Left kidney (tissue), 2 donors: ENCODE results near the gene CHST14. TPM values are rescaled to one million over a fixed set of nuclear protein-coding genes. Genes with fewer than 3 reads are reported as not detected.

Source experiments
- DNase-seq: peaks from one replicate; pipeline ENCODE4 v3.0.0-alpha.2; 2013
- polyA plus RNA-seq: library from polyadenylated mRNA; unstranded; fragments of 120-200 nt; gene quantifications from one replicate; pipeline ENCODE4 v1.2.1, GENCODE V29; 2013; ENCODE audit not compliant: insufficient read length

The CHST14 gene
- polyA plus RNA-seq, 1 donor, result 31.3 TPM

DNA sequence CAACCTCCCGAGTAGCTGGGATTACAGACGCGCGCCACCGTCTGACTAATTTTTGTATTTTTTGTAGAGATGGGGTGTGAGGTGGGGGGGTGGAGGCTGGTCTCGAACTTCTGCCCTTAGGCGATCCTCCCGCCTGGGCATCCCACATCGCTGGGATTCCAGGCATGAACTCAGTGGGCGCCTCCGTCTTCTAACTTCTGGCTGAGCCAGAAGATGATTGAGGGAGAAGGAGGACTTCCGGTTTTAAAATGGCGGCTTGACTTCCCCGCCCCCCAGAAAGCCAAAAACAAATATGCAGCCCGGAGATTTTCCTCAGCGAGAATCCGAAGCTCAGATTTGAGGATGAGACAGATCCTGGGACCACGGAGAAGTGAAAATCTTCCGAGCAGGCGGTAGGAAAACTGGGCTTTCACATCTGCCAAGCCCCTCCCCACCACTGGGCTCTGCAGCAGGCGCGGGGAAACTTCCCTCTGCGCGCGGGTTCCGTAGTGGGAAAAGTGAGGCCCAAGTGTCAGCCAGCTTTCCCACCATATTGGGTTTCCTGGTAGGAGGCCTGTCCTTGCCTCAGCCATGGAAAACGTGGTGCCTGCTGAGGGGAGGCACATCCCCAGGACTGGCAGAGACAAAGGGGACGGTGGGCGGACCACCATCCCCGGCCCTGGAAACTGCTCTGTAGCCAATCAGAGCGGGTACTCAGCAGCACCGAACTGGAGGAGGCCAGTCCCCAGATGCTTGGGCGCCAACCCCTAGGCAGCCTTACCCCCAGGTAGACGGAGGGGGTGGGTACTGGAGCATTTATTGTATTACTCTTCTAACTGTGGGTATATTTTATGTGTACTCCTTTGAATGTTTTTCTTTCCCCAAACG, 17.3 kb downstream of the CHST14 start:
- no peak for DNase-seq

DNA sequence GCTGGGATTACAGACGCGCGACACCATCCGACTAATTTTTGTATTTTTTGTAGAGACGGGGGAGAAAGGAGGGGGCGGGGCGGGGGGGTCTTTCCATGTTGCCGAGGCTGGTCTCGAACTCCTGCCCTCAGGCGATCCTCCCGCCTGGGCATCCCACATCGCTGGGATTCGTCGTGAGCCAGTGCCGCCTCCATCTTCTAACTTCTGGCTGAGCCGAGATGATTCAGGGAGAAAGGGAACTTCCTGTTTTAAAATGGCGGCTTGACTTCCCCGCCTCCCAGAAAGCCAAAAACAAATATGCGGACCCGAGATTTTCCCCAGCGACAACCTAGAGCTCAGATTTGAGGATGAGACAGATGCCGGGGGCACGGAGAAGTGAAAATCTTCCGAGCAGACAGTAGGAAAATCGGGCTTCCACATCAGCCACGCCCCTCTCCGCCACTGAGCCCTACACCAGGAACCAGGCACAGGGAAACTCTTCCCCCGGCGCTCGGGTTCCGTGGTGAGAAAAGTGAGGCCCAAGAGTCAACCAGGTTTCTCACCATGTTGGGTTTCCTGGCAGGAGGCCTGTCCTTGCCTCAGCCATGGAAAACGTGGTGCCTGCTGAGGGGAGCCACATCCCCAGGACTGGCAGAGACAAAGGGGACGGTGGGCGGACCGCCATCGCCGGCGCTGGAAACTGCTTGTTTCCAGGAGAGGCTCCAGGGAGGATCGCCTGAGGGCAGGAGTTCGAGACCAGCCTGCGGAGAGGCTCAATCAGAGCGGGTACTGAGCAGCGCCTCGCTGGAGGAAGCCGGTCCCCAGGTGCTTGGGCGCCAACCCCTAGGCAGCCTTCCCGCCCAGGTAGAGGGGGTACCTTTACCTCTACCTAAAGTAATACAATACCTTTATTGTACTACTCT, 18.7 kb downstream of the CHST14 start:
- DNase-seq, result no peak

DNA sequence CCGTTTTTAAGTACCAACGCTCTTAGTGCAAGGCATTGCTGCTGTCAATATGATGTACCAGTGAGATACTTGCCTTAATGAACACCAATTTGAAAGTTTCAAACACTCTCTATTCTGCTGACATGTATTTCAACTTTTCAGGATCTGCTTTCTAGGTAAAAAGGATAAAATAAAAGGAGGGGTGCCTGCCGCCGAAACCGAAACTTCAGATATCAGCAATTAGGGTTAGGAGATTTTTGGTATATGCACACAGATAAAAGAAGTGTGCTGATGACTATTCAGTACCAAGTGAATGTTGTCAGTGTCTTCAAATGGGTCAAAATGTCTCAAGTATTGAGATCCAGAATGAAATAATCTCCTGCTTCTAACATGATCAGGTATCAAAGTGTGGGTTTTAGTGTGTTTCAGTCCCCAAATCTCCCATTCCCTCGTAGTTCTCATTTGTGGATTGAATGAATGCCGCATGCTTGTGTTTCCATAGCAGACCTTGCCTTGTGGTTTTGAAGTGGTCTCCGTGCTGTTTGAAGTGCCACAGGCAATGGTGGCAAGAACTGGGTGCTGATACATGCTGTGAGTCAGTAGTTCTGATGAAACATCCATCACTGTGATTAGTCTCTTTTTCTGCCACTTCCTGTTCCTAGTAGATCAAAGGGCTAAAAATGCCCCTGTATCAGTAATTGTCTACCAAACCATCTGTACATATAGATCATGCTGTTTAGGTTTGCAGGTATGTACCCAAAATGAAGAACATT, 22.5 kb downstream of the CHST14 start:
- DNase-seq, result no peak

GRCh38 chr15:40495516-40495915, 24.7 kb downstream of the CHST14 start:
- no peak for DNase-seq

GRCh38 chr15:40498418-40498817, 27.6 kb downstream of the CHST14 start:
- no peak for DNase-seq

DNA sequence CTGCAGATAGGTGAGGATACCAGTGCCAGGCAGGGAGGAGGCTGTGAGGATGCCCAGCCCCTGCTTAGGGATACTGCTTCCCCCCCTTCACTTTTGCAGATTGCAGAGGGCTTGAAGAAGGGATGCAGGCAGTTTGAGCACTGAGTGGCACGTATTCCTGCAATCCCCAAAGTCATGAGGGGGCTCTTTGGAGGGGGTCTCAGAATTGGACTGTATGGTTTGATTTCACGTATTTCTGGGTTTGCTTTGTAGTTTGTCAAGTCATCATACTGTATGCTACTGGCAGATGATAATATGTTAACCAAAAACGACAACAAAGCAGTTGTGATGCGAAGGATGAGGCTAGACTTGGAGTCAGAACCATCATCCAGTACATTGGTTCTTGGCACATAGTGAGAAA, 28.1 kb downstream of the CHST14 start:
- no peak for DNase-seq

GRCh38 chr15:40499931-40500330, 29.1 kb downstream of the CHST14 start:
- DNase-seq, result no peak

- DNase-seq, result no peak
Observed at GRCh38 chr15:40500568-40501330, 30.0 kb downstream of the CHST14 start.

DNA sequence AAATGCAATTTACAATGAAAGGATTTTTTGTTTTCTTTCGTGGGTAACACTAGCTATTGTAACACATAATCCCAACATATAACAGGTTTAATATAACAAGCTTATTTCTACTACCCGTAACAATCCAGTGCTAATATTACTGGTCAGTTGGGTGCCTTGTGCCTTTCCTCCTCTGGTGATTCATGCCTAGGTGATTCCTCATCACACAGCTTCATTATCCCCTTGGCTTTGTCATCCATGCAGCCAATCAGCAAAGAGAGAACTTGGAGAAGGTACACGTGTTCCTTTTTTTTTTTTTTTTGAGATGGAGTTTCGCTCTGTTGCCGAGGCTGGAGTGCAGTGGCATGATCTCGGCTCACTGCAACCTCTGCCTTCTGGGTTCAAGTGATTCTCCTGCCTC, 30.7 kb downstream of the CHST14 start:
- DNase-seq, result no peak

- DNase-seq, result peak; percentile 83
Observed at GRCh38 chr15:40506964-40507571, 36.3 kb downstream of the CHST14 start.

- DNase-seq, result no peak
Observed at GRCh38 chr15:40508216-40508615, 37.4 kb downstream of the CHST14 start.

DNA sequence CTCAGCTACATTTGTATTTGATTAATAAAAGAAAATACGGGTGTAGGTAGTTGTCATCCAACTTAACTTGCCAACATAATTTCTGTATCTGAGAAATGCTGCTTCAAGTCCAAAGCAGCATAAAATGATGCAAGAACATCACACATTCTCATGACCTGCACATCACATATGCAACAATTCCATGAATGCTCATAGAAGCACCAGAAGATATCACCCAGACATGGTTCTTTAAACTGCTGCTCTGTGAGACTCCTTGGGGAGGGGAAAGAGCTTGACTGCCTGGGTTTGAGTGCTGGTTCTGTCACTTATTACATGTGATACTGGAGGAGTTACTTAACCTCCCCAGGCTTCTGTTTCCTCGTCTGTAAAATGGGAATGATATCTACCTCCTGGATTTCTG, 39.4 kb downstream of the CHST14 start:
- no peak for DNase-seq

DNA sequence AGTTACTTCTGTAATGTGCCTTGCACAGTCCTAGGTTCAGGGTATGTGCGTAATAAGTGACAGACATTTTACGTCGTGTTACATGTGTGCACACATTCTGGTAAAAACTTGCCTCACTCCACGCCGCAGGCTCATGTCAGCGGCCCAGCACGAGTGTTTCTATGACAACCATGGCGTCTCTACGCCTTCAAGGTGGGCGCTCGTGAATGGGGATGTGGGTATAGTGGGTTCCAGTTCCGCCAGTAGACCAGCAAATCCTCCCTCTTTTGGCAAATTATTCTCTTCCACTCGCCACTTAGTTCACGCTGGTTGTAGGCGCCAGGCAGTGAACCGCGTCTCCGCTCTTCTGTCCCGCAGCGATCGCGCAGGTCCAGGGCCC, 40.3 kb downstream of the CHST14 start:
- DNase-seq, result peak; percentile 11

DNA sequence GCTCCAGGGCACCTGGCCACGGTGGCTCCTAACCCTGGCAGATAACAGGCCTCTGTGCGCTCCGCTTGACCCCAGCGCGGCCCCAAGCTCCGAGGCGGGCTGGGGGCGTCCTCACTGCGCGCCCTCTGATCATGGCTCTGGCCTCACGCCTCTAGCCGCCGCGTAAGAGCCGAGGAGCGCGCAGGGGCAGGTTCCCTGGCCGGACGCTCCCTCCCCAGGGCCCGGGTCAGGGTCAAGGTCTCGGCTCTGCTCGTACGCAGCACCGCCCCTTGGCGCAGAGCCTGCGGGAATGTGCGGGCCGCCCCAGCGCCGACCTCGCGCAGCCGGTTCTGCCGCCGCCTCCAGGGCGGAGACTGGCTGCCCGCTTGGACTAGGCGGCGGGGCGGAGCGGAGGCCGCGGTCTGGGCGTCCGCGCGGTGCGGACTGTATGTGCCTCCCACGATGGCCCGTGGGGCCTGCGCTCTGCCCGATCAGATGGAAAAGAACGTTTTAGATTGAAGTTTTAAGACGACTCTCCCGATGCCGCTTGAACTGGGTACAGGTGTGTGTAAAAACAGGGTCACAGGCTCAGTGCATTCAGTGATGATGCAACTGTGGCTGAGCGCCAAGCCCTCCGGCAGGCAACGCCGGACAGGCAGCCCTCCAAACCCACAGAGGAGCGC, 40.8 kb downstream of the CHST14 start:
- DNase-seq, result peak; percentile 50

- no peak for DNase-seq
Observed at GRCh38 chr15:40512440-40512839, 41.7 kb downstream of the CHST14 start.

- DNase-seq, result no peak
Observed at GRCh38 chr15:40513609-40514008, 42.8 kb downstream of the CHST14 start.

DNA sequence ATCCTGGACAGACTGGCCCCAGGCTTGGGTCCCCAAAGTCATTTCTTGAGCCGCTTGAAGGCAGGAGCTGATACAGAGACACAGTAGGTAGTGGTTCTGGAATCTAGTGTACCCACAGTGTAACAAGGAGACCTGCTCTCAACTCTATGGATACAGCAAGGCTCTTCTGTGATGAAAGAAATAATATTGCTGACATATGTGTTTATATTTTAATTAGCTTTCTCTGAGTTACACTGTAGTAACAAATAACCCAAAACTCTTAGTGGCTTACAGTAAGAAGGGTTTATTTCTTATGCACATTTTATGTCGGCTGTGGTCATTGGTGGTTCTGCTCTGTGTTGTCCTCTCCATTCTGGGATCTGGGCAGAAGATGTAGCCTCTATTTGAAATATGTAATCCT, 45.5 kb downstream of the CHST14 start:
- DNase-seq, result no peak
